Muscle of arm (tissue), 12 donors: ENCODE results near the gene LST1. TPM values are rescaled to one million over a fixed set of nuclear protein-coding genes. Genes with fewer than 3 reads are reported as not detected.
A peak's percentile ranks its signal among the peaks of the same experiment; 100 is the strongest.

Experiments used
- DNase-seq: peaks from one replicate; pipeline ENCODE4 v3.0.0-alpha.2; 2013
- polyA plus RNA-seq, 12 donors: library from polyadenylated mRNA; unstranded; fragments of 120-200 nt; gene quantifications; one replicate each; pipeline ENCODE4 v1.2.1, GENCODE V29; 2013; ENCODE audit not compliant: insufficient read length in 12 of 12

LST1 gene
- polyA plus RNA-seq, 12 donors, result 3.9 to 24.6 (median 5.9) TPM; not detected in 2

- no peak for DNase-seq
Observed at GRCh38 chr6:31559606-31559957, 26.5 kb upstream of the LST1 start.

GRCh38 chr6:31559958-31560696, 25.9 kb upstream of the LST1 start:
- DNase-seq, result no peak

- no peak for DNase-seq
Observed at GRCh38 chr6:31560697-31561058, 25.4 kb upstream of the LST1 start.

- no peak for DNase-seq
Observed at GRCh38 chr6:31567531-31568370, 18.3 kb upstream of the LST1 start.

- no peak for DNase-seq
Observed at GRCh38 chr6:31568537-31568961, 17.5 kb upstream of the LST1 start.

GRCh38 chr6:31569861-31570536, 16.1 kb upstream of the LST1 start:
- DNase-seq, result no peak

GRCh38 chr6:31572041-31572911, 13.8 kb upstream of the LST1 start, which contains the start of gene LTA:
Gene LTA (plus strand): TSS chr6:31572289. CDS start chr6:31572743, 454 bp downstream.
- DNase-seq, result no peak

- no peak for DNase-seq
Observed at GRCh38 chr6:31573239-31574105, 12.6 kb upstream of the LST1 start.

GRCh38 chr6:31574106-31575061, 11.7 kb upstream of the LST1 start:
- no peak for DNase-seq

- peak; percentile 32 for DNase-seq
Observed at GRCh38 chr6:31575335-31575901, 10.7 kb upstream of the LST1 start, which contains the start of gene TNF. Gene TNF (plus strand): TSS chr6:31575565. CDS start chr6:31575742, 177 bp downstream.

- DNase-seq, result no peak
Observed at GRCh38 chr6:31575952-31576685, 10.0 kb upstream of the LST1 start.

GRCh38 chr6:31576897-31577578, 9.0 kb upstream of the LST1 start:
- no peak for DNase-seq

GRCh38 chr6:31577579-31577966, 8.5 kb upstream of the LST1 start:
- DNase-seq, result no peak

- DNase-seq, result no peak
Observed at GRCh38 chr6:31578184-31579118, 7.6 kb upstream of the LST1 start.

- no peak for DNase-seq
Observed at GRCh38 chr6:31579119-31579505, 7.0 kb upstream of the LST1 start.
